SJCRH30 (cell line): ENCODE measurements around the gene SERPINA1. TPM values are rescaled to one million over a fixed set of nuclear protein-coding genes. Genes with fewer than 3 reads are reported as not detected.

Experiments used
- DNase-seq, 2 experiments: peaks; one replicate each; pipeline ENCODE4 v3.0.0-alpha.2; 2015 to 2020
- H3K27ac ChIP-seq: fragments of 250-450 bp; sonication (Bioruptor Pico); 2 replicates; pipeline ENCODE4 v1.5.1; 2020; ENCODE audit warnings: mild to moderate bottlenecking, moderate library complexity
- H3K27me3 ChIP-seq: fragments of 250-450 bp; sonication (Bioruptor Pico); 2 replicates; pipeline ENCODE4 v1.5.1; 2020; ENCODE audit warnings: mild to moderate bottlenecking, moderate library complexity
- H3K36me3 ChIP-seq: fragments of 250-450 bp; sonication (Bioruptor Pico); 2 replicates; pipeline ENCODE4 v1.5.1; 2020; ENCODE audit warnings: mild to moderate bottlenecking, moderate library complexity
- H3K4me1 ChIP-seq: fragments of 250-450 bp; sonication (Bioruptor Pico); 2 replicates; pipeline ENCODE4 v1.5.1; 2020; ENCODE audit warnings: mild to moderate bottlenecking, moderate library complexity
- H3K4me3 ChIP-seq: fragments of 250-450 bp; sonication (Bioruptor Pico); 2 replicates; pipeline ENCODE4 v1.5.1; 2020; ENCODE audit warnings: mild to moderate bottlenecking, moderate library complexity
- H3K9me3 ChIP-seq: fragments of 250-450 bp; sonication (Bioruptor Pico); replicated peaks from 2 replicates; pipeline ENCODE4 v1.5.1; 2020; ENCODE audit warnings: mild to moderate bottlenecking, moderate library complexity
- total RNA-seq: library from RNA; depleted of rRNA; stranded (reverse); fragments of >200 nt; shearing (Covaris generic); gene quantifications from 2 replicates; pipeline ENCODE4 v1.2.3, GENCODE V29; 2014

SERPINA1 gene
- total RNA-seq, 1 experiment from 2014 or later, result not detected

- Histone ChIP-seq H3K27me3 (no peaks in the 10 kb centered on the region), H3K4me3 (no peak overlapping the region), H3K9me3 (no peaks in the 10 kb centered on the region), H3K27ac (no peak overlapping the region), H3K36me3 (no peaks in the 10 kb centered on the region), H3K4me1 (peaks cover 12% of the 10 kb centered on the region)
- no peak for DNase-seq
Measured at GRCh38 chr14:94343238-94344005, 45.0 kb downstream of the SERPINA1 start.

- no peak overlapping the region for H3K4me3 ChIP-seq
- peaks cover 2% of the 10 kb centered on the region; the same call in 1 of the 2 replicates for H3K9me3 ChIP-seq
- DNase-seq, result peak; percentile 89 to 92
- no peak overlapping the region for H3K27ac ChIP-seq
- H3K4me1 ChIP-seq, result peaks cover 12% of the 10 kb centered on the region
- no peaks in the 10 kb centered on the region for H3K36me3 ChIP-seq
- H3K27me3 ChIP-seq, result no peaks in the 10 kb centered on the region
Measured at GRCh38 chr14:94342334-94342934, 46.0 kb downstream of the SERPINA1 start.

DNA sequence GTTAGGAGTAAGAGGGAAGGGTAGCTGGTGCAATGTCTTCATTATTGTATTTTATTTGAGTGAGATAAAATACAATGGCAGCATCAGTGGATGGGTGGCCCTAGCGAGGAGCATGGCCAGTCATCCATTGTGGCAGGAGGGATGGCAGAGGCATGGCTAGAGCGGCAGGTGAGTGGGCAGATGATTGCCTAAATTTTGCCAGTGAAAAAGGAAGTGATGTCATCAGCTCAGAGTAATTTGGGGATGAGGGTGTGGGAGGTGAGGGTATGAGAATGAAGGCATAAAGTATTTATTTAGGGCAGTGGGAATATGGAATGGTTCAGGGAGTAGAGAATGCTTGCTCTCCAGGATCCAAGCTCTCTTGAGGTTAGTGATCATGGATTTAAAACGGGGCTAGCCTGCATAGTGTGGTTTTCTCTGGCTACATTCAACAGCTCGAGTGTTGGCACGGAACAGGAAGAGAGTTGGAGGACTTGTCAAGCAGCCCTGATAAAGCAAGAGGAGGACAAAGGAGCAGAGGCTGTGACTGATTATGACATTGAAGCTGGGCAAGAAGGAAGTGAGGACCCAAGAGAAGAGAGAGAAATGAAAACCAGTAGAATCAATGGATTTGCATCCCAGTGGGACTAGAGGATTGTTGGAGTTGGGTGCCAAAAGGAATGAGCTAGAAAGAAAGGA, 46.6 kb downstream of the SERPINA1 start:
- Histone ChIP-seq H3K4me1 (peaks cover 12% of the 10 kb centered on the region), H3K4me3 (no peak overlapping the region), H3K36me3 (no peaks in the 10 kb centered on the region), H3K27me3 (no peaks in the 10 kb centered on the region), H3K27ac (no peak overlapping the region), H3K9me3 (peaks cover 2% of the 10 kb centered on the region; the same call in 1 of the 2 replicates)
- no peak for DNase-seq

DNA sequence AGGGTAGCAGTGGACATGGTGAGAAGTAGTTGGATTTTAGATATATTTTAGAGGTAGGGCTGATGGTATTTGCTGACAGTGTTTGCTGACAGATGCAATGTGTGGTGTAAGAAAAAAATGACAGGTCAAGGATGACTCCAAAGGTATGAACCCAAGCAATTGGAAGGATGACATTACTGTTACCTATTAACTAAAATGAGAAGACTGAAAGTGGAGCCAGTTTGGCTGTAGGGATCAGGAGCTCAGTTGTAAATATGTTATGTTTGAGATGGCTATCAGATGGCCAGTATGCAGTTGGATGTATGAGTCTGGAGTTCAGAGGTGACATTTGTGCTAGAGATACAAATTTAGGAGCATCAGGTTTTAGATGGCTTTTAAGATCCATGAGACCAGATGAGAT, 47.9 kb downstream of the SERPINA1 start:
- Histone ChIP-seq H3K4me3 (no peak overlapping the region), H3K9me3 (peaks cover 2% of the 10 kb centered on the region; the same call in 1 of the 2 replicates), H3K36me3 (no peaks in the 10 kb centered on the region), H3K27ac (no peak overlapping the region), H3K4me1 (peaks cover 12% of the 10 kb centered on the region), H3K27me3 (no peaks in the 10 kb centered on the region)
- no peak for DNase-seq

GRCh38 chr14:94338023-94338422, 50.4 kb downstream of the SERPINA1 start:
- Histone ChIP-seq H3K4me1 (peaks cover 12% of the 10 kb centered on the region), H3K9me3 (peaks cover 2% of the 10 kb centered on the region; the same call in 1 of the 2 replicates), H3K4me3 (no peak overlapping the region), H3K36me3 (no peaks in the 10 kb centered on the region), H3K27ac (no peak overlapping the region), H3K27me3 (no peaks in the 10 kb centered on the region)
- no peak for DNase-seq

- DNase-seq, result no peak
- H3K4me3 ChIP-seq, result no peak overlapping the region
- H3K27me3 ChIP-seq, result no peaks in the 10 kb centered on the region
- H3K9me3 ChIP-seq, result peaks cover 2% of the 10 kb centered on the region; the same call in 1 of the 2 replicates
- H3K27ac ChIP-seq, result no peak overlapping the region
- peaks cover 9% of the 10 kb centered on the region for H3K4me1 ChIP-seq
- no peaks in the 10 kb centered on the region for H3K36me3 ChIP-seq
Measured at GRCh38 chr14:94337274-94337673, 51.1 kb downstream of the SERPINA1 start.

DNA sequence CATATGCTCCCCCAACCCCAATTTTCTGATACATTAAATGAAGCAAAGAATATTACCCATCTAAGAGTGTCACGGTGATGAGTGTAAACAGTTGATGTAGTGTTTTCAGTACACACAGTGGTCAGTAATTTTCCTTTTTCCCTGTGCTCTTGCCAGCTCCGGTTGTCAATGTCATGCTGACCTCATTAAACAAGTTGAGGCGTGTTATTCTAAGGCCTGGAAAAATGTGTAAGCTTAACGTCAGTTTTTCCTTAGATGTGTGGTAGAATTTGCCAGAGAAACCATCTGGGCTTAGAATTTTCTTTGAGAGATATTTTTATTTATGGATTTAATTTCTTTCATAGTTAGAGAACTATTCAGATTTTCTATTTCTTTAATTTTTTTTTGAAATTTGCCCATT, 53.5 kb downstream of the SERPINA1 start:
- peaks cover 2% of the 10 kb centered on the region; the same call in 1 of the 2 replicates for H3K9me3 ChIP-seq
- DNase-seq, result no peak
- no peaks in the 10 kb centered on the region for H3K4me1 ChIP-seq
- H3K4me3 ChIP-seq, result no peak overlapping the region
- H3K36me3 ChIP-seq, result no peaks in the 10 kb centered on the region
- no peaks in the 10 kb centered on the region for H3K27me3 ChIP-seq
- H3K27ac ChIP-seq, result no peak overlapping the region

DNA sequence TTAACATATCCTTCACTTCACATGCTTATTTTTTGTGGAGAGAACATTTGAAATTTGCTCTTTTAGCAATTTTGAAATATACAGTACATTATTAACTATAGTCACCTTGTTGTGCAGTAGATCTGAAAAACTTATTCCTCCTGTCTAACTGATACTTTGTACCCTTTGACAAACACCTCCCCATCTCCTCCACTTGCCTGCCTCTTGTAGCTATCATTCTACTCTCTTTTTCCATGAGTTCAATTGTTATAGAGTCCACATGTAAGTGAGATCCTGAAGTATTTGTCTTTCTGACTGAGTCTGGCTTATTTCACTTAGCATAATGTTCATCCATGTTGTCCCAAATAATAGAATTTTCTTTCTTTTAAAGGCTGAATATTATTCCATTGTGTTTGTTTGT, 55.8 kb downstream of the SERPINA1 start:
- H3K27ac ChIP-seq, result no peak overlapping the region
- no peaks in the 10 kb centered on the region for H3K4me1 ChIP-seq
- no peak overlapping the region for H3K4me3 ChIP-seq
- peaks cover 2% of the 10 kb centered on the region; the same call in 1 of the 2 replicates for H3K9me3 ChIP-seq
- no peak for DNase-seq
- H3K36me3 ChIP-seq, result no peaks in the 10 kb centered on the region
- no peaks in the 10 kb centered on the region for H3K27me3 ChIP-seq

- Histone ChIP-seq H3K27me3 (no peaks in the 10 kb centered on the region), H3K36me3 (no peaks in the 10 kb centered on the region), H3K9me3 (no peaks in the 10 kb centered on the region), H3K4me3 (no peak overlapping the region), H3K4me1 (0 out of 2 replicates have a peak, but pooled peaks cover 4% of the 10 kb centered on the region), H3K27ac (no peak overlapping the region)
- no peak for DNase-seq
Measured at GRCh38 chr14:94332063-94332583, 56.3 kb downstream of the SERPINA1 start.

- DNase-seq, result no peak
- 0 out of 2 replicates have a peak, but pooled peaks cover 5% of the 10 kb centered on the region for H3K4me1 ChIP-seq
- no peak overlapping the region for H3K4me3 ChIP-seq
- no peak overlapping the region for H3K27ac ChIP-seq
- no peaks in the 10 kb centered on the region for H3K27me3 ChIP-seq
- no peaks in the 10 kb centered on the region for H3K36me3 ChIP-seq
- H3K9me3 ChIP-seq, result no peaks in the 10 kb centered on the region
Measured at GRCh38 chr14:94331462-94331861, 56.9 kb downstream of the SERPINA1 start.

DNA sequence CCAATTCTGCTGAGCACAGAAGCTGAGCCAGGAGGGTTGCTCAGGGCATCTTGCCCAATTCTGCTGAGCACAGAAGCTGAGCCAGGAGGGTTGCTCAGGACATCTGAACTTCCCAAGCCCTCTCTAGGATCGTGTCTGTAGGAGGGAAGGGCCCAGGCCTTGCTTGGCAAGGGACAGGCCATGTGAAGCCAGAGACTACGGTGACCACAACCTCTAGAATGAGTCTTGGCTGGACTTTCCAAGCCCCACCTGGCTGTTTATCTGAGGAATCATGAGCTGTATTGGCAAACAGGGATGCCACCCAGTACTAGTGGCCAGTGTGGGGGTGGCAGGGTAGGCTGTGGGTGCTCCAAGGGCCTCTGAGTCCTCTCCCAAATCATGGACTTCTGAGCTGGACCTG, 57.5 kb downstream of the SERPINA1 start:
- no peak for DNase-seq
- Histone ChIP-seq H3K27me3 (no peaks in the 10 kb centered on the region), H3K36me3 (no peaks in the 10 kb centered on the region), H3K9me3 (no peaks in the 10 kb centered on the region), H3K4me1 (0 out of 2 replicates have a peak, but pooled peaks cover 5% of the 10 kb centered on the region), H3K4me3 (no peak overlapping the region), H3K27ac (no peak overlapping the region)

GRCh38 chr14:94330432-94330831, 58.0 kb downstream of the SERPINA1 start:
- no peaks in the 10 kb centered on the region for H3K36me3 ChIP-seq
- H3K27ac ChIP-seq, result no peak overlapping the region
- no peaks in the 10 kb centered on the region for H3K27me3 ChIP-seq
- H3K4me1 ChIP-seq, result 0 out of 2 replicates have a peak, but pooled peaks cover 5% of the 10 kb centered on the region
- H3K9me3 ChIP-seq, result no peaks in the 10 kb centered on the region
- no peak for DNase-seq
- no peak overlapping the region for H3K4me3 ChIP-seq

DNA sequence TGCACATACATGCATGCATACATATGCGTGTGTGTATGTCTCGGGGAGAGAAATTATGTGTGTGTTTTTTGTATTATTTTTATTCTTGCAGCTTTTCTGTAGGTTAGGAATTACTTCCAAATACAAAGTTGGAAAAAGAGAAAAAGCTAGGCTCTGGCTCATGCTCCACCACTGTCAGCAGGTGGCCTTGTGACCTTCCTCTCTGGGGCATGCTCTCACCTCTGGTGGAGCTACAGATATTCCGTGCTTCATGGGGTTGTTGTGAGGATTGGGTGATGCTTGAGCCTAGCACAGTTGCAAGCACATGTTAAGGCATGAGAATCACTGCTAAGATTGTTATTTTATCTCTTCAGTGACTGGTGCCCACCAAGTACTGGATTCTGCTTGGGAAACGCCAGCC, 58.5 kb downstream of the SERPINA1 start:
- 0 out of 2 replicates have a peak, but pooled peaks cover 5% of the 10 kb centered on the region for H3K4me1 ChIP-seq
- no peak for DNase-seq
- no peak overlapping the region for H3K27ac ChIP-seq
- H3K36me3 ChIP-seq, result no peaks in the 10 kb centered on the region
- no peaks in the 10 kb centered on the region for H3K27me3 ChIP-seq
- H3K9me3 ChIP-seq, result no peaks in the 10 kb centered on the region
- no peak overlapping the region for H3K4me3 ChIP-seq

- H3K27me3 ChIP-seq, result no peaks in the 10 kb centered on the region
- 0 out of 2 replicates have a peak, but pooled peaks cover 5% of the 10 kb centered on the region for H3K4me1 ChIP-seq
- no peaks in the 10 kb centered on the region for H3K36me3 ChIP-seq
- no peak overlapping the region for H3K27ac ChIP-seq
- DNase-seq, result no peak
- no peak overlapping the region for H3K4me3 ChIP-seq
- H3K9me3 ChIP-seq, result no peaks in the 10 kb centered on the region
Measured at GRCh38 chr14:94328196-94328595, 60.2 kb downstream of the SERPINA1 start.
